Measurements from ENCODE around the gene PLA2G4F.

GRCh38 chr15:42121682-42122081, 34.8 kb downstream of the PLA2G4F start:
- TF ChIP-seq CTCF (IDR thresholded peaks at IDR 0.05) (no peak), POLR2A (IDR thresholded peaks at IDR 0.05) (no peak)

All from body of pancreas (tissue), 4 donors.